Upper lobe of left lung (tissue), 4 donors: Measurements from ENCODE around the gene ATP11A.

Experiments
- CTCF ChIP-seq, 6 experiments: fragments of 450-650 bp in 4 of 6; fragments of 200-600 bp in 2 of 6; sonication (generic) in 2 of 6; IDR thresholded peaks; one replicate each; pipeline ENCODE4 v1.5.1; 2016 to 2019; ENCODE audit warnings: antibody characterized with exemption in 6 of 6
- EP300 ChIP-seq, 4 donors: sonication (generic); formaldehyde crosslinking; IDR thresholded peaks; one replicate each; pipeline ENCODE4 v1.5.1; 2017; ENCODE audit warnings: antibody characterized with exemption in 4 of 4, control low read depth in 2 of 4
- POLR2AphosphoS5 ChIP-seq, 2 donors: sonication (generic); formaldehyde crosslinking; IDR thresholded peaks; one replicate each; pipeline ENCODE4 v1.5.1; 2017; ENCODE audit warnings: antibody characterized with exemption in 2 of 2

GRCh38 chr13:112819816-112820215 is 130.0 kb downstream of the ATP11A start:
- no peak for TF ChIP-seq CTCF (IDR thresholded peaks at IDR 0.05)
- no peak for TF ChIP-seq EP300 (IDR thresholded peaks at IDR 0.05)
- no peak for TF ChIP-seq POLR2AphosphoS5 (IDR thresholded peaks at IDR 0.05)
